Measurements from ENCODE around the gene ENO2.
"Not testable (repeated sequence)": the region's sequence is repeated elsewhere in the genome, so short reads cannot be mapped to it uniquely, and the experiment has no call there.

Gene ENO2
- long read RNA-seq, partial matches to known transcripts, result 0 of 1 reads
- long read RNA-seq, other reads (novel, unspliced or antisense), result 0 of 1 reads

DNA sequence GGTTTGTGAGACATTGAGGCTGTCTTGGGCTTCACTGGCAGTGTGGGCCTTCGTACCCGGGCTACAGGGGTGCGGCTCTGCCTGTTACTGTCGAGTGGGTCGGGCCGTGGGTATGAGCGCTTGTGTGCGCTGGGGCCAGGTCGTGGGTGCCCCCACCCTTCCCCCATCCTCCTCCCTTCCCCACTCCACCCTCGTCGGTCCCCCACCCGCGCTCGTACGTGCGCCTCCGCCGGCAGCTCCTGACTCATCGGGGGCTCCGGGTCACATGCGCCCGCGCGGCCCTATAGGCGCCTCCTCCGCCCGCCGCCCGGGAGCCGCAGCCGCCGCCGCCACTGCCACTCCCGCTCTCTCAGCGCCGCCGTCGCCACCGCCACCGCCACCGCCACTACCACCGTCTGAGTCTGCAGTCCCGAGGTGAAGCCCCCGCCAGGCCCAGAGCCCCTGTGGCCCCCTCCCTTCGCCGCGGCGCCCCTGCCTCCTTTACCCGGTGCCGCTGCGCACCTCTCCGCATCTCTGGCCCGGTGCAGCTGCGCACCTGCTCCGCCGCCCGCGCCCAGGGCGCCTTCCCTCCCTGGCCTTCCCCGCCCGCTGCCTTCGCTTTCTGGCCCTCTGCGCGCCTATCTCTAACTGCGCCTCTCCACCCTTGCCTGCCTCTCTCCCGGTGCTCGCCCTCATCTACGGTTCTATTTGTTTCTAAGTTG is at the start of gene ENO2:
Gene ENO2, plus strand, starts transcription at position 335 of the 701 bp plus-strand sequence. CDS start 1,253 bp downstream, outside the sequence.
- TF ChIP-seq POLR2AphosphoS5 (IDR thresholded peaks at IDR 0.05; ENCODE audit: low read depth) (no peak), SPI1 (IDR thresholded peaks at IDR 0.05; ENCODE audit: borderline replicate concordance, low read depth) (no peak), GABPA (IDR thresholded peaks at IDR 0.05; ENCODE audit: low read depth) (no peak)
- TF ChIP-seq, protein P1, sequence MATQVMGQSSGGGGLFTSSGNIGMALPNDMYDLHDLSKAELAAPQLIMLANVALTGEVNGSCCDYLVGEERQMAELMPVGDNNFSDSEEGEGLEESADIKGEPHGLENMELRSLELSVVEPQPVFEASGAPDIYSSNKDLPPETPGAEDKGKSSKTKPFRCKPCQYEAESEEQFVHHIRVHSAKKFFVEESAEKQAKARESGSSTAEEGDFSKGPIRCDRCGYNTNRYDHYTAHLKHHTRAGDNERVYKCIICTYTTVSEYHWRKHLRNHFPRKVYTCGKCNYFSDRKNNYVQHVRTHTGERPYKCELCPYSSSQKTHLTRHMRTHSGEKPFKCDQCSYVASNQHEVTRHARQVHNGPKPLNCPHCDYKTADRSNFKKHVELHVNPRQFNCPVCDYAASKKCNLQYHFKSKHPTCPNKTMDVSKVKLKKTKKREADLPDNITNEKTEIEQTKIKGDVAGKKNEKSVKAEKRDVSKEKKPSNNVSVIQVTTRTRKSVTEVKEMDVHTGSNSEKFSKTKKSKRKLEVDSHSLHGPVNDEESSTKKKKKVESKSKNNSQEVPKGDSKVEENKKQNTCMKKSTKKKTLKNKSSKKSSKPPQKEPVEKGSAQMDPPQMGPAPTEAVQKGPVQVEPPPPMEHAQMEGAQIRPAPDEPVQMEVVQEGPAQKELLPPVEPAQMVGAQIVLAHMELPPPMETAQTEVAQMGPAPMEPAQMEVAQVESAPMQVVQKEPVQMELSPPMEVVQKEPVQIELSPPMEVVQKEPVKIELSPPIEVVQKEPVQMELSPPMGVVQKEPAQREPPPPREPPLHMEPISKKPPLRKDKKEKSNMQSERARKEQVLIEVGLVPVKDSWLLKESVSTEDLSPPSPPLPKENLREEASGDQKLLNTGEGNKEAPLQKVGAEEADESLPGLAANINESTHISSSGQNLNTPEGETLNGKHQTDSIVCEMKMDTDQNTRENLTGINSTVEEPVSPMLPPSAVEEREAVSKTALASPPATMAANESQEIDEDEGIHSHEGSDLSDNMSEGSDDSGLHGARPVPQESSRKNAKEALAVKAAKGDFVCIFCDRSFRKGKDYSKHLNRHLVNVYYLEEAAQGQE (IDR thresholded peaks at IDR 0.05; ENCODE audit: insufficient replicate concordance, low read depth), result no peak
- TF ChIP-seq, protein P2, sequence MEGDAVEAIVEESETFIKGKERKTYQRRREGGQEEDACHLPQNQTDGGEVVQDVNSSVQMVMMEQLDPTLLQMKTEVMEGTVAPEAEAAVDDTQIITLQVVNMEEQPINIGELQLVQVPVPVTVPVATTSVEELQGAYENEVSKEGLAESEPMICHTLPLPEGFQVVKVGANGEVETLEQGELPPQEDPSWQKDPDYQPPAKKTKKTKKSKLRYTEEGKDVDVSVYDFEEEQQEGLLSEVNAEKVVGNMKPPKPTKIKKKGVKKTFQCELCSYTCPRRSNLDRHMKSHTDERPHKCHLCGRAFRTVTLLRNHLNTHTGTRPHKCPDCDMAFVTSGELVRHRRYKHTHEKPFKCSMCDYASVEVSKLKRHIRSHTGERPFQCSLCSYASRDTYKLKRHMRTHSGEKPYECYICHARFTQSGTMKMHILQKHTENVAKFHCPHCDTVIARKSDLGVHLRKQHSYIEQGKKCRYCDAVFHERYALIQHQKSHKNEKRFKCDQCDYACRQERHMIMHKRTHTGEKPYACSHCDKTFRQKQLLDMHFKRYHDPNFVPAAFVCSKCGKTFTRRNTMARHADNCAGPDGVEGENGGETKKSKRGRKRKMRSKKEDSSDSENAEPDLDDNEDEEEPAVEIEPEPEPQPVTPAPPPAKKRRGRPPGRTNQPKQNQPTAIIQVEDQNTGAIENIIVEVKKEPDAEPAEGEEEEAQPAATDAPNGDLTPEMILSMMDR (IDR thresholded peaks at IDR 0.05; ENCODE audit: insufficient read depth, low read length), result no peak
- Histone ChIP-seq H3K27ac (replicated peaks) (no peak within 1 kb of the TSS), H3K27me3 (ENCODE audit: insufficient read depth, poor library complexity, severe bottlenecking) (peaks cover 20% of the 10 kb centered on the region), H3K4me3 (replicated peaks; ENCODE audit: insufficient read depth, low read length) (peak within 1 kb of the TSS; percentile 50)
- DNase-seq (ENCODE audit: low read depth in 1 of 2, low spot score in 1 of 2), result peak in 1 of 2 experiments; percentile 36

DNA sequence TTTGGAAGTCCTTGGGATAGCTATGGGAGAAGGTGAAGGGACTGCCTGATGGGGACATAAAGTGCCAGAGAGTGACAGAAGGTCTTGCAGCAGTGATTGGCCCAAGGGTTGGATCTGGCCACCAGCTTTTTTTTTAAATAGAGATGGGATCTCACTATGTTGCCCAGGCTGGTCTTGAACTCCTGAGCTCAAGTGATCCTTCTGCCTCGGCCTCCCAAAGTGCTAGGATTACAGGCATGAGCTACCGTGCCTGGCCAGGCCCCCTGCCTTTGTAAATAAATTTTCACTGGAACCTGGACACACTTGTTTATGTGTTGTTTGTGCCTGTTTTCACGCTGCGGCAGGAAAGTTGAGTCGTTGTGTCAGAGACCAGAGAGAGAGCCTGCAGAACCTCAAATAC is 49.1 kb upstream of the ENO2 start:
- DNase-seq (ENCODE audit: low read depth in 1 of 2, low spot score in 1 of 2); H3K27ac ChIP-seq (replicated peaks); H3K27me3 ChIP-seq (ENCODE audit: insufficient read depth, poor library complexity, severe bottlenecking); H3K4me3 ChIP-seq (replicated peaks; ENCODE audit: insufficient read depth, low read length): not testable (repeated sequence)

DNA sequence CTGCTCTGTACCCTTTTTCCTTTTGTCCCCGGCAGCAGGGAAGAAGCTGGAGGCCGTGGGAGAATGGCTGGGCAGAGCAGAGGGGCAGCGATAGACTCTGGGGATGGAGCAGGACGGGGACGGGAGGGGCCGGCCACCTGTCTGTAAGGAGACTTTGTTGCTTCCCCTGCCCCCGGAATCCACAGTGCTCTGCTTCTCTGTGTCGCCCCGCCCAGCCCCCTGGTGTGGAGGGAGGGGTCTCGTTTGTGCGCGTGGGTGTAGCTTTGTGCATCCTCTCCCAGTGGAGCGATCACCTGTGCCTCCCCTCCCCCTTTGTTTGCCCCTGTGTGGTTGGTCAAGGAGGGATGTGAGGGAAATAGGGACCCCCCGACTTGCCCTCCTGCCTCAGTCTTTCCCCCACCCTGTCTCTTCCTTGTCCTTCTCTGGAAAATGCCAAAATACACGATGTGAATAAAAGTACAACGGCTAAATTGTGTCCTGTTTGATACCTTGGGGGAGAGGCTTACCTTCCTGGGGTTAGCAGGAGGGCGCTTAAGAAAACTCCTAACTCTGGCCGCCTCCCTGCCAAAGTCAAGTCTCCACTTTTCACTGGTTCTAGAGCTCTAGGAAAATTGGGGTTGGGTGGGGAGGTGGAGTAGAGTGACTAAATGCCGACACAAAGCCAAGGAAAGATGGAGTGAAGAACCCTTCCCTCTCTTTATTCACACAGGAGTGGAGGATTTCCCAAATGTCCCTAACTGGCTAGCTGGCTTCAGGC is 48.0 kb upstream of the ENO2 start:
- DNase-seq (ENCODE audit: low read depth in 1 of 2, low spot score in 1 of 2), result no peak
- Histone ChIP-seq H3K27ac (replicated peaks) (peak overlapping the region; percentile 92), H3K27me3 (ENCODE audit: insufficient read depth, poor library complexity, severe bottlenecking) (no peaks in the 10 kb centered on the region), H3K4me3 (replicated peaks; ENCODE audit: insufficient read depth, low read length) (peak overlapping the region; percentile 93)
- TF ChIP-seq, protein P2 (IDR thresholded peaks at IDR 0.05; ENCODE audit: insufficient read depth, low read length), result no peak
- TF ChIP-seq POLR2AphosphoS5 (IDR thresholded peaks at IDR 0.05; ENCODE audit: low read depth), result no peak
- TF ChIP-seq SPI1 (IDR thresholded peaks at IDR 0.05; ENCODE audit: borderline replicate concordance, low read depth), result no peak

DNA sequence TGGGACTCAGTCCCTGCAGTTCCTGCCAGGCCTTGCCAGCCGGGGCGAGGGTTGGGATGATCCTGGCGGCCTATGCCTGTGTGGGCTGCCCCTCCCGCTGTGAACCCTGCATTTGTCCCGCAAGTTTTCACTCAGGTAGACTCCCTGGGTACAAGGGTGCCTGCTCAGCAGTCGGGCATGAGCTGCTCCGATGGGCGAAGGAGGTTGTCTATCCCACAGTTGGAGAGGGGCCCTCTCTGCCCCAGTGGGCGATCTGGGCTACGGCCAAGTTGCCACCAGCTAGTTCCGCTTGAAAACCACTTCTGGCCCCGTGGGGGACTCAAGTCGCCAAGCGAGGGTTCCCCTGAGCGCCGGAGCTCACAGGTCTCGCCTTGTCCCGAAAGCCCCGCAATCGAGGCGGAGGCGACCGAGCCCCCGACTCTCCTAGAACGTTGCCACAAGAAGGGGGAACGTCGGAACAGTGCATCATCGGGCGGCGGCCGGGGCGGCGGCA is 47.4 kb upstream of the ENO2 start:
- TF ChIP-seq GABPA (IDR thresholded peaks at IDR 0.05; ENCODE audit: low read depth), result no peak
- TF ChIP-seq, protein P2 (IDR thresholded peaks at IDR 0.05; ENCODE audit: insufficient read depth, low read length), result no peak
- 0 out of 2 replicates have a peak, but pooled peaks have one; percentile 0 for TF ChIP-seq SPI1 (IDR thresholded peaks at IDR 0.05; ENCODE audit: borderline replicate concordance, low read depth)
- TF ChIP-seq, protein P1 (IDR thresholded peaks at IDR 0.05; ENCODE audit: insufficient replicate concordance, low read depth), result no peak
- no peak for TF ChIP-seq POLR2AphosphoS5 (IDR thresholded peaks at IDR 0.05; ENCODE audit: low read depth)
- H3K27me3 ChIP-seq (ENCODE audit: insufficient read depth, poor library complexity, severe bottlenecking), result no peaks in the 10 kb centered on the region
- peak overlapping the region; percentile 93 for H3K4me3 ChIP-seq (replicated peaks; ENCODE audit: insufficient read depth, low read length)
- H3K27ac ChIP-seq (replicated peaks), result peak overlapping the region; percentile 92
- DNase-seq (ENCODE audit: low read depth in 1 of 2, low spot score in 1 of 2), result no peak
